OCI-LY3 (cell line): ENCODE data around the gene YPEL4.

Source experiments
- EZH2phosphoT487 ChIP-seq: fragments of 200-600 bp; shearing (Covaris generic); IDR thresholded peaks from 2 replicates; pipeline ENCODE4 v1.6.1; 2018; ENCODE audit warnings: antibody characterized with exemption, mixed run types, low read depth
- TF ChIP-seq, protein P1 (sequence below): fragments of 200-600, 300-600 bp; sonication (generic); IDR thresholded peaks from 2 replicates; pipeline ENCODE4 v1.5.1; 2014; ENCODE audit warnings: antibody characterized with exemption, low read length, low read depth

DNA sequence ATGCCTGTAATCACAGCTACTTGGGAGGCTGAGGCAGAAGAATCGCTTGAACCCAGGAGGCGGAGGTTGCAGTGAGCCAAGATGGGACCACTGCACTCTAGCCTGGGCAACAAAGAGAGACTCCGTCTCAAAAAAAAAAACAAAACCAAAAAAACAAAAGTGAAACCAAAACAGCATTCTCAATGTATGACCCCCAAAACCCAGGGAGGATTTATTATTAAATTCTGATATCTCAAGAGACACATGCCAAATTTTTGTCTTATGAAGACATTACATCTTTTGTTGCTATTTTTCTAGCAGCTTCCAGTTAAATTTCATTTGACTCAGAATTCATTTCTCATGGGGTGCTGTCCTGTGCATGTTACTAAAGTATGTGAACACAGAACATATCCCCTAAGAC is 3.0 kb upstream of the YPEL4 start:
- TF ChIP-seq, protein P1, sequence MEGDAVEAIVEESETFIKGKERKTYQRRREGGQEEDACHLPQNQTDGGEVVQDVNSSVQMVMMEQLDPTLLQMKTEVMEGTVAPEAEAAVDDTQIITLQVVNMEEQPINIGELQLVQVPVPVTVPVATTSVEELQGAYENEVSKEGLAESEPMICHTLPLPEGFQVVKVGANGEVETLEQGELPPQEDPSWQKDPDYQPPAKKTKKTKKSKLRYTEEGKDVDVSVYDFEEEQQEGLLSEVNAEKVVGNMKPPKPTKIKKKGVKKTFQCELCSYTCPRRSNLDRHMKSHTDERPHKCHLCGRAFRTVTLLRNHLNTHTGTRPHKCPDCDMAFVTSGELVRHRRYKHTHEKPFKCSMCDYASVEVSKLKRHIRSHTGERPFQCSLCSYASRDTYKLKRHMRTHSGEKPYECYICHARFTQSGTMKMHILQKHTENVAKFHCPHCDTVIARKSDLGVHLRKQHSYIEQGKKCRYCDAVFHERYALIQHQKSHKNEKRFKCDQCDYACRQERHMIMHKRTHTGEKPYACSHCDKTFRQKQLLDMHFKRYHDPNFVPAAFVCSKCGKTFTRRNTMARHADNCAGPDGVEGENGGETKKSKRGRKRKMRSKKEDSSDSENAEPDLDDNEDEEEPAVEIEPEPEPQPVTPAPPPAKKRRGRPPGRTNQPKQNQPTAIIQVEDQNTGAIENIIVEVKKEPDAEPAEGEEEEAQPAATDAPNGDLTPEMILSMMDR, result no peak
- TF ChIP-seq EZH2phosphoT487, result no peak
